Fibroblast of skin of scalp (primary cell): ENCODE results near the gene STAC.
A peak's percentile ranks its signal among the peaks of the same experiment; 100 is the strongest.
"Not testable (repeated sequence)": the region's sequence is repeated elsewhere in the genome, so short reads cannot be mapped to it uniquely, and the experiment has no call there.

Source experiments
- DNase-seq: peaks from one replicate; pipeline ENCODE4 v3.0.0-alpha.2; 2013

STAC gene

GRCh38 chr3:36417237-36417636 is 36.9 kb downstream of the STAC start:
- no peak for DNase-seq

- no peak for DNase-seq
Measured at GRCh38 chr3:36418296-36418695, 38.0 kb downstream of the STAC start.

GRCh38 chr3:36428445-36428844 is 48.1 kb downstream of the STAC start:
- no peak for DNase-seq

GRCh38 chr3:36429986-36430485 is 49.7 kb downstream of the STAC start:
- no peak for DNase-seq

- no peak for DNase-seq
Measured at GRCh38 chr3:36433511-36433910, 53.2 kb downstream of the STAC start.

GRCh38 chr3:36434687-36435426 is 54.6 kb downstream of the STAC start:
- peak; percentile 16 for DNase-seq

- DNase-seq, result no peak
Measured at GRCh38 chr3:36443028-36443686, 62.9 kb downstream of the STAC start.

- peak; percentile 65 for DNase-seq
Measured at GRCh38 chr3:36444909-36445308, 64.6 kb downstream of the STAC start.

GRCh38 chr3:36446276-36446675 is 66.0 kb downstream of the STAC start:
- DNase-seq, result peak; percentile 47

GRCh38 chr3:36447061-36447460 is 66.8 kb downstream of the STAC start:
- peak; percentile 37 for DNase-seq

GRCh38 chr3:36451816-36452215 is 71.5 kb downstream of the STAC start:
- no peak for DNase-seq

GRCh38 chr3:36453213-36453612 is 72.9 kb downstream of the STAC start:
- not testable (repeated sequence) for DNase-seq

- not testable (repeated sequence) for DNase-seq
Measured at GRCh38 chr3:36453896-36454295, 73.6 kb downstream of the STAC start.

- DNase-seq, result no peak
Measured at GRCh38 chr3:36455406-36455805, 75.1 kb downstream of the STAC start.

GRCh38 chr3:36456784-36457183 is 76.5 kb downstream of the STAC start:
- DNase-seq, result no peak

GRCh38 chr3:36457667-36458066 is 77.4 kb downstream of the STAC start:
- no peak for DNase-seq

GRCh38 chr3:36459177-36459576 is 78.9 kb downstream of the STAC start:
- no peak for DNase-seq

- DNase-seq, result peak; percentile 73
Measured at GRCh38 chr3:36461597-36461996, 81.3 kb downstream of the STAC start.

- DNase-seq, result not testable (repeated sequence)
Measured at GRCh38 chr3:36472045-36472444, 91.7 kb downstream of the STAC start.

- no peak for DNase-seq
Measured at GRCh38 chr3:36475558-36475957, 95.3 kb downstream of the STAC start.

- DNase-seq, result peak; percentile 18
Measured at GRCh38 chr3:36476286-36476942, 96.1 kb downstream of the STAC start.

GRCh38 chr3:36477655-36478054 is 97.4 kb downstream of the STAC start:
- peak; percentile 58 for DNase-seq

- DNase-seq, result peak; percentile 73
Measured at GRCh38 chr3:36480911-36481648, 100.8 kb downstream of the STAC start.
